Adrenal gland (tissue), 12 donors: ENCODE data around the gene KIF26B. TPM values are rescaled to one million over a fixed set of nuclear protein-coding genes. Genes with fewer than 3 reads are reported as not detected.

Experiments used
- DNase-seq, 7 donors: peaks; one replicate each; pipeline ENCODE4 v3.0.0-alpha.2; 2019 to 2020
- H3K27ac ChIP-seq, 5 donors: fragments of 200-600 bp; sonication (generic) in 4 of 5; 1 replicate in 3 of 5; 2 replicates in 2 of 5; pipeline versions ENCODE4 v1.5.1 to v1.8.0; 2016 to 2020; ENCODE audit warnings: mild to moderate bottlenecking in 1 of 5
- H3K27me3 ChIP-seq: fragments of 200-600 bp; 2 replicates; pipeline ENCODE4 v1.8.0; 2021
- H3K36me3 ChIP-seq, 2 donors: fragments of 200-600 bp; replicated peaks in 1 of 2; 1 replicate in 1 of 2; 2 replicates in 1 of 2; pipeline versions ENCODE4 v1.5.1 to v1.8.0; 2018 to 2022
- H3K4me1 ChIP-seq, 2 donors: fragments of 200-600 bp; replicated peaks in 1 of 2; 1 replicate in 1 of 2; 2 replicates in 1 of 2; pipeline versions ENCODE4 v1.5.1 to v1.8.0; 2018 to 2021
- H3K4me3 ChIP-seq, 4 donors: fragments of 200-600 bp; sonication (generic) in 3 of 4; one replicate each; pipeline ENCODE4 v1.5.1; 2016 to 2018
- H3K9me3 ChIP-seq, 3 donors: fragments of 200-600 bp; sonication (generic) in 1 of 3; replicated peaks in 1 of 3; 1 replicate in 2 of 3; 2 replicates in 1 of 3; pipeline versions ENCODE4 v1.5.1 to v1.8.0; 2016 to 2021
- CTCF ChIP-seq, 6 experiments: fragments of 450-650 bp in 4 of 6; fragments of 200-600 bp in 2 of 6; sonication (generic) in 1 of 6; IDR thresholded peaks; 1 replicate in 5 of 6; 2 replicates in 1 of 6; pipeline versions ENCODE4 v1.5.1 to v1.8.0; 2016 to 2021; ENCODE audit warnings: antibody characterized with exemption in 6 of 6, mild to moderate bottlenecking in 2 of 6, moderate library complexity in 1 of 6
- POLR2A ChIP-seq, 2 donors: fragments of 450-650 bp; IDR thresholded peaks; one replicate each; pipeline ENCODE4 v1.6.1; 2017; ENCODE audit warnings: antibody characterized with exemption in 2 of 2, mild to moderate bottlenecking in 2 of 2, moderate library complexity in 1 of 2
- WGBS, 4 donors: extraction: QIAGEN DNeasy Blood & Tissue Kit in 2 of 4; methylation state at CpG; one replicate each; pipeline versions ENCODE4 v1.1.5 to v1.1.7; 2013 to 2017; 5-methylcytosine and 5-hydroxymethylcytosine counted together
- intact Hi-C, 2 donors: fragments of 100-400 bp; cut with DNase I; formaldehyde crosslinking; loops; one replicate each; pipeline versions ENCODE4 v1.14.1 to v1.15.0; 2022 to 2023
- polyA plus RNA-seq, 3 donors: library from polyadenylated mRNA; stranded (reverse); fragments of 200-250 nt in 2 of 3; fragments of 350-450 nt in 1 of 3; fragmentation: Illumina TruSeq in 1 of 3; extraction: RNeasy Lipid Tissue Mini Kit (QIAGEN cat#74804) in 1 of 3; gene quantifications; one replicate each; pipeline ENCODE4 v1.2.3, GENCODE V29; 2013 to 2014
- total RNA-seq, 9 donors: library from RNA; depleted of rRNA in 4 of 9; stranded (reverse); fragments of >200 nt in 4 of 9; fragments of 120-200 nt in 1 of 9; fragmentation: NEBNext Ultra II Directional in 1 of 9; extraction: Animal tissue kit (Norgen Biotek cat#: 25700) in 1 of 9; gene quantifications; one replicate each; pipeline versions ENCODE4 v1.1.0 to v1.2.4, GENCODE V29; 2013 to 2023
- donor health status: healthy with polysubstance abuse.
- donor health status: Bipolar disorder and iron deficiency.
- donor health status: DM: yes; HTN: yes; CAD: no.
- donor health status: DM: no; HTN: no; CAD: no.
- donor health status: DM: no; HTN: no; CAD: no.
- donor health status: DM: yes; HTN: yes; CAD: no.

KIF26B gene
- total and polyA plus RNA-seq, 12 donors: 0.20 to 4.6 (median 2.6) TPM

GRCh38 chr1:245294020-245294419, 139.2 kb downstream of the KIF26B start:
- DNase-seq: no peak
- Histone ChIP-seq H3K4me1 (no peaks in the 10 kb centered on the region), H3K27me3 (no peaks in the 10 kb centered on the region), H3K4me3 (no peak overlapping the region), H3K9me3 (no peaks in the 10 kb centered on the region), H3K27ac (no peak overlapping the region), H3K36me3 (no peaks in the 10 kb centered on the region)
- TF ChIP-seq CTCF (IDR thresholded peaks at IDR 0.05) (no peak), POLR2A (IDR thresholded peaks at IDR 0.05) (no peak)
- intact Hi-C loops: no loop called here
- WGBS, 4 donors: 85 to 88% (median 87%) methylated on average over 5 of the region's 5 CpGs

GRCh38 chr1:245298781-245299180, 144.0 kb downstream of the KIF26B start:
- WGBS, 4 donors: 80 to 91% (median 88%) methylated on average over 12 of the region's 12 CpGs
- Histone ChIP-seq H3K36me3 (no peaks in the 10 kb centered on the region), H3K4me1 (no peaks in the 10 kb centered on the region), H3K27me3 (peaks cover 3% of the 10 kb centered on the region), H3K27ac (no peak overlapping the region), H3K9me3 (no peaks in the 10 kb centered on the region), H3K4me3 (no peak overlapping the region)
- no peak for DNase-seq
- intact Hi-C loops: no loop called here
- no peak for TF ChIP-seq CTCF (IDR thresholded peaks at IDR 0.05)
- no peak for TF ChIP-seq POLR2A (IDR thresholded peaks at IDR 0.05)

GRCh38 chr1:245301162-245301580, 146.4 kb downstream of the KIF26B start:
- Histone ChIP-seq H3K4me3 (no peak overlapping the region), H3K27ac (peak overlapping the region in 1 of 5 donors; percentile 71), H3K9me3 (no peaks in the 10 kb centered on the region), H3K27me3 (peaks cover 3% of the 10 kb centered on the region), H3K36me3 (no peaks in the 10 kb centered on the region), H3K4me1 (no peaks in the 10 kb centered on the region)
- intact Hi-C loops: no loop called here
- WGBS, 4 donors: 51 to 72% (median 68%) methylated on average over 10 of the region's 10 CpGs
- TF ChIP-seq CTCF (IDR thresholded peaks at IDR 0.05) (no peak), POLR2A (IDR thresholded peaks at IDR 0.05) (no peak)
- DNase-seq: peak in 4 of 7 donors; percentile 15 to 61 (median 34)

DNA sequence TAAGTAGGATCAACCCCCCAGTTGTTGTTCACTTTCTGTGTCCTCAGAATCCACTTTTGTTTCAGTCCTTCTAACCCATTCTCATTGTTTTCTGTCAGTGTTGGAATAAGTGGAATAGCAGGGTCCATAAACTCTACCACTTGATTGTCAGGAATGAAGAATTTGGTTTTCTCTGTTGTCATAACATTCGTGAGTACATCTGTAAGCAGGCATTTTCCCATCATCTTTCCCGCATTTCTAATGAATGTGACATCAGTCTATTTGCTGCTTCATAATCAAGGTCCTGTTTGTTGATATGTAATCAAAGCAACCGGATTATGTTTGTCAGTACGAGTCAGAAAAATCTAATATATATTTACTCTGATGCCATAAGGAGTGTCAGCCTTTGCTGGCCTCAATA, 147.1 kb downstream of the KIF26B start:
- H3K9me3 ChIP-seq: no peaks in the 10 kb centered on the region
- H3K27ac ChIP-seq: peak overlapping the region in 1 of 5 donors; percentile 71
- H3K4me1 ChIP-seq: peaks cover 0 to 2% of the 10 kb centered on the region in 2 donors
- H3K27me3 ChIP-seq: peaks cover 3% of the 10 kb centered on the region
- no peak overlapping the region for H3K4me3 ChIP-seq
- H3K36me3 ChIP-seq: no peaks in the 10 kb centered on the region
- no peak for DNase-seq
- TF ChIP-seq POLR2A (IDR thresholded peaks at IDR 0.05) (no peak), CTCF (IDR thresholded peaks at IDR 0.05) (no peak)
- WGBS, 4 donors: 81 to 84% (median 82%) methylated on average over 4 of the region's 4 CpGs
- intact Hi-C loops: no loop called here
